Vagina (tissue), 2 donors: ENCODE data around the gene PTPN2.

ENCODE experiments used
- POLR2A ChIP-seq, 2 donors: fragments of 450-650 bp; IDR thresholded peaks; one replicate each; pipeline ENCODE4 v1.6.1; 2017; ENCODE audit warnings: antibody characterized with exemption in 2 of 2, mild to moderate bottlenecking in 2 of 2, moderate library complexity in 2 of 2
- TF ChIP-seq, protein P1 (sequence below), 3 experiments: fragments of 450-650 bp in 2 of 3; fragments of 200-600 bp in 1 of 3; sonication (generic) in 1 of 3; IDR thresholded peaks; one replicate each; pipeline ENCODE4 v1.5.1; 2017 to 2019; ENCODE audit warnings: antibody characterized with exemption in 3 of 3, mild to moderate bottlenecking in 2 of 3, moderate library complexity in 2 of 3

DNA sequence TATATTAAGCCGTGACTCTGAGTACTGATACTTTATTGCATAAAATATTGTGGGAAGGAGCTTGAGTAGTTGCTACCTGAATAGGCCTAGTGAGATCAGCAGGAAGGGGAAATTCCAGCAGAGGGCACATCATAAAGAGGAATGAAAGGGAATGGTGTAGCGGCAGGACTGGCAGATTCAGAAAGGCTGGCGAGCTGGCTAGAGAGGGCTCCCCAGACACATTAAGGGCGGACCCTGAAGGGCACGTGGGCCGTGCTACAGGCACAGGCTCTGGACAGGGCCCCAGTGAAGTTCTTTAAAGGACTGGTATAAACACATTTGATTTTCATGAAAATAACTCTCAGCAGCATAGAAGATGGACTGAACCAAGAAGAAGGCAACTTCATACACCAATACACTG lies 43.0 kb downstream of the PTPN2 start:
- TF ChIP-seq, protein P1, sequence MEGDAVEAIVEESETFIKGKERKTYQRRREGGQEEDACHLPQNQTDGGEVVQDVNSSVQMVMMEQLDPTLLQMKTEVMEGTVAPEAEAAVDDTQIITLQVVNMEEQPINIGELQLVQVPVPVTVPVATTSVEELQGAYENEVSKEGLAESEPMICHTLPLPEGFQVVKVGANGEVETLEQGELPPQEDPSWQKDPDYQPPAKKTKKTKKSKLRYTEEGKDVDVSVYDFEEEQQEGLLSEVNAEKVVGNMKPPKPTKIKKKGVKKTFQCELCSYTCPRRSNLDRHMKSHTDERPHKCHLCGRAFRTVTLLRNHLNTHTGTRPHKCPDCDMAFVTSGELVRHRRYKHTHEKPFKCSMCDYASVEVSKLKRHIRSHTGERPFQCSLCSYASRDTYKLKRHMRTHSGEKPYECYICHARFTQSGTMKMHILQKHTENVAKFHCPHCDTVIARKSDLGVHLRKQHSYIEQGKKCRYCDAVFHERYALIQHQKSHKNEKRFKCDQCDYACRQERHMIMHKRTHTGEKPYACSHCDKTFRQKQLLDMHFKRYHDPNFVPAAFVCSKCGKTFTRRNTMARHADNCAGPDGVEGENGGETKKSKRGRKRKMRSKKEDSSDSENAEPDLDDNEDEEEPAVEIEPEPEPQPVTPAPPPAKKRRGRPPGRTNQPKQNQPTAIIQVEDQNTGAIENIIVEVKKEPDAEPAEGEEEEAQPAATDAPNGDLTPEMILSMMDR (IDR thresholded peaks at IDR 0.05) = no peak
- TF ChIP-seq POLR2A (IDR thresholded peaks at IDR 0.05) = no peak
